ENCODE results near the gene TRPM2.
A peak's percentile ranks its signal among the peaks of the same experiment; 100 is the strongest.

TRPM2 gene

GRCh38 chr21:44483288-44484237 is 130.1 kb downstream of the TRPM2 start:
- DNase-seq (ENCODE audit: low read depth in 2 of 2) = peak in 1 of 2 donors; percentile 10
- H3K4me3 ChIP-seq (replicated peaks in 1 of 2; ENCODE audit: low read depth in 2 of 2, low read length in 2 of 2) = no peak overlapping the region
- no peak for TF ChIP-seq CTCF (IDR thresholded peaks at IDR 0.05; ENCODE audit: low read depth, low read length)

GRCh38 chr21:44484498-44485253 is 131.3 kb downstream of the TRPM2 start:
- H3K4me3 ChIP-seq (replicated peaks in 1 of 2; ENCODE audit: low read depth in 2 of 2, low read length in 2 of 2) = no peak overlapping the region
- TF ChIP-seq CTCF (IDR thresholded peaks at IDR 0.05; ENCODE audit: low read depth, low read length) = no peak
- DNase-seq (ENCODE audit: low read depth in 2 of 2) = no peak

- TF ChIP-seq CTCF (IDR thresholded peaks at IDR 0.05; ENCODE audit: low read depth, low read length) = peak; percentile 46
- DNase-seq (ENCODE audit: low read depth in 2 of 2) = peak; percentile 18 to 51
Observed at GRCh38 chr21:44485254-44485793, 131.9 kb downstream of the TRPM2 start.

GRCh38 chr21:44485796-44486195 is 132.4 kb downstream of the TRPM2 start:
- no peak for TF ChIP-seq CTCF (IDR thresholded peaks at IDR 0.05; ENCODE audit: low read depth, low read length)
- peak overlapping the region in 1 of 2 donors; percentile 44 for H3K4me3 ChIP-seq (replicated peaks in 1 of 2; ENCODE audit: low read depth in 2 of 2, low read length in 2 of 2)
- DNase-seq (ENCODE audit: low read depth in 2 of 2) = no peak

More at GRCh38 chr21:44485254-44485793, 131.9 kb downstream of the TRPM2 start:
- peak overlapping the region in 1 of 2 donors; percentile 44 for H3K4me3 ChIP-seq (replicated peaks in 1 of 2; ENCODE audit: low read depth in 2 of 2, low read length in 2 of 2)

- no peak for DNase-seq (ENCODE audit: low read depth in 2 of 2)
- H3K4me3 ChIP-seq (replicated peaks in 1 of 2; ENCODE audit: low read depth in 2 of 2, low read length in 2 of 2) = peak overlapping the region in 1 of 2 donors; percentile 11
- TF ChIP-seq CTCF (IDR thresholded peaks at IDR 0.05; ENCODE audit: low read depth, low read length) = no peak
Observed at GRCh38 chr21:44486302-44486701, 132.9 kb downstream of the TRPM2 start.

- peak; percentile 28 to 58 for DNase-seq (ENCODE audit: low read depth in 2 of 2)
- H3K4me3 ChIP-seq (replicated peaks in 1 of 2; ENCODE audit: low read depth in 2 of 2, low read length in 2 of 2) = no peak overlapping the region
- peak; percentile 74 for TF ChIP-seq CTCF (IDR thresholded peaks at IDR 0.05; ENCODE audit: low read depth, low read length)
Observed at GRCh38 chr21:44487831-44488230, 134.4 kb downstream of the TRPM2 start.
